AG09319 (cell line): Measurements from ENCODE around the gene GNE.

Experiments
- DNase-seq: peaks from one replicate; pipeline ENCODE4 v3.0.0-alpha.2; 2010; ENCODE audit warnings: low read depth; ENCODE audit errors: extremely low read depth
- TF ChIP-seq, protein P1 (sequence below): IDR thresholded peaks from 2 replicates; pipeline ENCODE4 v1.5.1; 2011; ENCODE audit warnings: low read depth, mild to moderate bottlenecking, inconsistent platforms, low read length, moderate library complexity

Gene GNE

GRCh38 chr9:36166168-36166927 lies 91.9 kb downstream of the GNE start:
- no peak for DNase-seq
- TF ChIP-seq, protein P1, sequence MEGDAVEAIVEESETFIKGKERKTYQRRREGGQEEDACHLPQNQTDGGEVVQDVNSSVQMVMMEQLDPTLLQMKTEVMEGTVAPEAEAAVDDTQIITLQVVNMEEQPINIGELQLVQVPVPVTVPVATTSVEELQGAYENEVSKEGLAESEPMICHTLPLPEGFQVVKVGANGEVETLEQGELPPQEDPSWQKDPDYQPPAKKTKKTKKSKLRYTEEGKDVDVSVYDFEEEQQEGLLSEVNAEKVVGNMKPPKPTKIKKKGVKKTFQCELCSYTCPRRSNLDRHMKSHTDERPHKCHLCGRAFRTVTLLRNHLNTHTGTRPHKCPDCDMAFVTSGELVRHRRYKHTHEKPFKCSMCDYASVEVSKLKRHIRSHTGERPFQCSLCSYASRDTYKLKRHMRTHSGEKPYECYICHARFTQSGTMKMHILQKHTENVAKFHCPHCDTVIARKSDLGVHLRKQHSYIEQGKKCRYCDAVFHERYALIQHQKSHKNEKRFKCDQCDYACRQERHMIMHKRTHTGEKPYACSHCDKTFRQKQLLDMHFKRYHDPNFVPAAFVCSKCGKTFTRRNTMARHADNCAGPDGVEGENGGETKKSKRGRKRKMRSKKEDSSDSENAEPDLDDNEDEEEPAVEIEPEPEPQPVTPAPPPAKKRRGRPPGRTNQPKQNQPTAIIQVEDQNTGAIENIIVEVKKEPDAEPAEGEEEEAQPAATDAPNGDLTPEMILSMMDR, result peak; percentile 77

- TF ChIP-seq, protein P1, result no peak
- no peak for DNase-seq
Observed at GRCh38 chr9:36165826-36166167, 92.5 kb downstream of the GNE start.

GRCh38 chr9:36164989-36165388 lies 93.3 kb downstream of the GNE start:
- DNase-seq, result no peak
- TF ChIP-seq, protein P1, result no peak
